GM12878 (cell line): ENCODE results near the gene ZBTB3. TPM values are rescaled to one million over a fixed set of nuclear protein-coding genes. Genes with fewer than 3 reads are reported as not detected.

Source experiments
- ATAC-seq: fragments of 200-7000 bp; cut with Tn5 transposase; 3 replicates; pipeline ENCODE4 v1.9.1; 2020; ENCODE audit warnings: mild to moderate bottlenecking, moderate library complexity
- BruUV-seq: library from RNA; stranded (reverse); fragments of 400-500 nt; replicated peaks from 2 replicates; lab custom pipeline; 2021; lab: Mats Ljungman, UMichigan
- CTCF ChIA-PET: fragments of 300-600 bp; sonication (Branson Sonifier 250); formaldehyde crosslinking; extraction: SDS; loops from one replicate; lab custom pipeline; 2021; ENCODE audit warnings: inconsistent platforms; lab: Yijun Ruan, JAX
- POLR2A ChIA-PET: fragments of 350-600 bp; formaldehyde crosslinking; extraction: SDS; loops from one replicate; lab custom pipeline; 2021; ENCODE audit warnings: inconsistent platforms; lab: Charles Lee
- RAD21 ChIA-PET: fragments of 300-600 bp; sonication (Branson Sonifier 250); formaldehyde crosslinking; loops from one replicate; lab custom pipeline; 2023; ENCODE audit warnings: antibody characterized with exemption; ENCODE audit not compliant: unreplicated experiment; lab: Charles Lee
- SMC1A ChIA-PET: fragments of 300-600 bp; sonication (Branson Sonifier 250); formaldehyde crosslinking; loops from one replicate; lab custom pipeline; 2023; ENCODE audit not compliant: unreplicated experiment, uncharacterized antibody; lab: Charles Lee
- DNase-seq: peaks from one replicate; pipeline ENCODE4 v3.0.0-alpha.2; 2011; ENCODE audit warnings: low read depth, low spot score
- FAIRE-seq: peaks from 3 replicates; lab custom pipeline; 2011; peaks lifted over from hg19 to GRCh38; lab: Jason Lieb, UNC
- H2AFZ ChIP-seq: 2 replicates; pipeline ENCODE4 v1.6.0; 2011; ENCODE audit warnings: low read depth, low read length, control low read depth; ENCODE audit not compliant: control insufficient read depth
- H3K27ac ChIP-seq: 2 replicates; pipeline ENCODE4 v1.5.1; 2011; ENCODE audit warnings: control low read depth; ENCODE audit not compliant: control insufficient read depth, insufficient read depth
- H3K27me3 ChIP-seq, 2 experiments: replicated peaks in 1 of 2; 2 replicates each; pipeline versions ENCODE4 v1.6.0 to v1.6.1; 2011; ENCODE audit warnings: low read length in 1 of 2; ENCODE audit not compliant: control insufficient read depth in 2 of 2, insufficient read depth in 2 of 2
- H3K36me3 ChIP-seq, 2 experiments: 2 replicates each; pipeline ENCODE4 v1.5.1; 2011; ENCODE audit warnings: low read length in 1 of 2; ENCODE audit not compliant: control insufficient read depth in 2 of 2, insufficient read depth in 2 of 2
- H3K4me1 ChIP-seq: 2 replicates; pipeline ENCODE4 v1.6.1; 2011; ENCODE audit warnings: mild to moderate bottlenecking, low read length, moderate library complexity, mixed read lengths; ENCODE audit not compliant: control insufficient read depth, insufficient read depth
- H3K4me2 ChIP-seq: 2 replicates; pipeline ENCODE4 v1.6.0; 2011; ENCODE audit warnings: control low read depth; ENCODE audit not compliant: control insufficient read depth, insufficient read depth
- H3K4me3 ChIP-seq: fragments of 200-600 bp; sonication (generic); 2 replicates; pipeline ENCODE4 v1.5.1; 2016
- H3K79me2 ChIP-seq: 2 replicates; pipeline ENCODE4 v1.6.0; 2011; ENCODE audit warnings: low read length; ENCODE audit not compliant: control insufficient read depth, insufficient read depth
- H3K9ac ChIP-seq: 2 replicates; pipeline ENCODE4 v1.8.0; 2011; ENCODE audit warnings: low read length, control low read depth, mixed read lengths; ENCODE audit not compliant: control insufficient read depth, insufficient read depth
- H3K9me3 ChIP-seq: replicated peaks from 3 replicates; pipeline ENCODE4 v1.5.1; 2011; ENCODE audit warnings: mild to moderate bottlenecking, low read length; ENCODE audit not compliant: control insufficient read depth, insufficient read depth
- H4K20me1 ChIP-seq: 2 replicates; pipeline ENCODE4 v1.6.0; 2011; ENCODE audit not compliant: control insufficient read depth, insufficient read depth
- BACH1 ChIP-seq: fragments of 450-650 bp; IDR thresholded peaks from 2 replicates; pipeline ENCODE4 v1.6.1; 2017; ENCODE audit warnings: mild to moderate bottlenecking, borderline replicate concordance
- BRCA1 ChIP-seq: IDR thresholded peaks from 2 replicates; pipeline ENCODE4 v1.6.1; 2011; ENCODE audit warnings: low read depth, low read length, improper control_type of control experiment
- DPF2 ChIP-seq: fragments of 450-650 bp; IDR thresholded peaks from 2 replicates; pipeline ENCODE4 v1.6.1; 2017; ENCODE audit warnings: mild to moderate bottlenecking
- GATAD2B ChIP-seq: fragments of 450-650 bp; conservative IDR thresholded peaks from 2 replicates; pipeline ENCODE4 v1.6.1; 2017; ENCODE audit warnings: low read depth, mild to moderate bottlenecking, moderate library complexity
- LARP7 ChIP-seq: fragments of 450-650 bp; IDR thresholded peaks from 2 replicates; pipeline ENCODE4 v1.6.1; 2017; ENCODE audit warnings: mild to moderate bottlenecking
- NFXL1 ChIP-seq: fragments of 450-650 bp; IDR thresholded peaks from 2 replicates; pipeline ENCODE4 v1.6.1; 2017; ENCODE audit warnings: antibody characterized with exemption, mild to moderate bottlenecking, borderline replicate concordance
- NR2F1 ChIP-seq: fragments of 450-650 bp; conservative IDR thresholded peaks from 2 replicates; pipeline ENCODE4 v1.6.1; 2017; ENCODE audit warnings: mild to moderate bottlenecking
- RUNX3 ChIP-seq: IDR thresholded peaks from 2 replicates; pipeline ENCODE4 v1.6.1; 2012; ENCODE audit warnings: low read length, inconsistent platforms
- SIN3A ChIP-seq: IDR thresholded peaks from 2 replicates; pipeline ENCODE4 v1.6.1; 2012; ENCODE audit warnings: low read depth, low read length, improper control_type of control experiment
- SMARCA5 ChIP-seq: fragments of 450-650 bp; IDR thresholded peaks from 2 replicates; pipeline ENCODE4 v1.6.1; 2017; ENCODE audit warnings: mild to moderate bottlenecking
- STAT1 ChIP-seq: fragments of 450-650 bp; conservative IDR thresholded peaks from 2 replicates; pipeline ENCODE4 v1.6.1; 2014; ENCODE audit warnings: antibody characterized with exemption, mild to moderate bottlenecking
- TAF1 ChIP-seq: IDR thresholded peaks from 2 replicates; pipeline ENCODE4 v1.6.1; 2011; ENCODE audit warnings: mild to moderate bottlenecking, low read depth, low read length, borderline replicate concordance
- ZNF217 ChIP-seq: fragments of 450-650 bp; IDR thresholded peaks from 2 replicates; pipeline ENCODE4 v1.6.1; 2017; ENCODE audit warnings: antibody characterized with exemption, mild to moderate bottlenecking
- ZNF384 ChIP-seq: IDR thresholded peaks from 2 replicates; pipeline ENCODE4 v1.6.1; 2012; ENCODE audit warnings: low read depth, mild to moderate bottlenecking, low read length, improper control_type of control experiment, borderline replicate concordance
- WGBS: methylation state at CpG from one replicate; pipeline ENCODE4 v1.1.6; 2016; ENCODE audit warnings: low lambda C conversion rate; ENCODE audit not compliant: insufficient replicate concordance, insufficient coverage; ENCODE audit errors: missing lambda C conversion rate; 5-methylcytosine and 5-hydroxymethylcytosine counted together
- in situ Hi-C: fragments of 300-500 bp; cut with MboI; formaldehyde crosslinking; loops from 9 replicates; pipeline ENCODE4 v1.14.3; 2018; ENCODE audit warnings: mixed read lengths
- intact Hi-C: fragments of 100-400 bp; cut with micrococcal nuclease; formaldehyde crosslinking; loops from one replicate; pipeline ENCODE4 v1.14.2; 2022; ENCODE audit not compliant: unreplicated experiment
- polyA plus RNA-seq, 11 experiments: library from polyadenylated mRNA; depleted of rRNA in 4 of 11; unstranded in 6 of 11; stranded (reverse) in 5 of 11; fragments of >200 nt; fragmentation: Nextera tagmentation in 4 of 11; fragmentation: Illumina TruSeq in 1 of 11; extraction: Ambion mirVana in 4 of 11; extraction: Trizol in 1 of 11; gene quantifications; 1 replicate in 1 of 11; 2 replicates in 10 of 11; pipeline versions ENCODE4 v1.2.1 to v1.2.3, GENCODE V29; 2011 to 2016; ENCODE audit warnings: inconsistent platforms in 2 of 11, missing spikeins in 2 of 11, low read depth in 1 of 11
- total RNA-seq, 4 experiments: library from RNA; depleted of rRNA in 3 of 4; stranded (reverse); fragments of >200 nt in 3 of 4; fragmentation: Illumina TruSeq in 1 of 4; extraction: Trizol in 1 of 4; gene quantifications; 2 replicates each; pipeline versions ENCODE4 v1.2.1 to v1.2.3, GENCODE V29; 2013 to 2021
- TF ChIP-seq, protein P1 (sequence below): IDR thresholded peaks from 2 replicates; pipeline ENCODE4 v1.6.1; 2011; ENCODE audit warnings: low read depth, low read length, improper control_type of control experiment, borderline replicate concordance
- TF ChIP-seq, protein P2 (sequence below): fragments of 450-650 bp; conservative IDR thresholded peaks from 2 replicates; pipeline ENCODE4 v1.6.1; 2017; ENCODE audit warnings: mild to moderate bottlenecking, moderate library complexity
- TF ChIP-seq, protein P3 (sequence below): IDR thresholded peaks from 2 replicates; pipeline ENCODE4 v1.6.1; 2011; ENCODE audit warnings: mild to moderate bottlenecking, low read depth, low read length, moderate library complexity; ENCODE audit not compliant: insufficient replicate concordance

Gene ZBTB3
- total and polyA plus RNA-seq, 10 of the 15 experiments (the other 5 are each of a cell fraction or from before 2014, with no cell fraction given): 1.4 to 7.7 (median 4.8) TPM

DNA sequence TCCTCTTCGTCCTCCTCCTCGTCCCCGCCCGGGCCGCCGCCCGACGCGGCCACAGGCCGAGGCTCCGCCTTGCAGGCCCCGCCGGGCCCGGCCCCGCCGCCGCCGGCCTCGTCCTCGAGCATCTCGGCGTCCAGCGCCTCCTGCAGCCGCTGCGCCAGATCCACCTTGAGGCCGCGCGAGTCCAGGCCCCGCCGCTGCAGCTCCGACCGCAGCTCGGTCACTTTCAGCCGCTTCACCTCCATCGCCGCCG lies 27.1 kb downstream of the ZBTB3 start:
- TF ChIP-seq ZNF217 (0 out of 2 replicates have a peak, but pooled peaks have one; percentile 67), SMARCA5 (peak; percentile 85; the same call in 1 of the 2 replicates), BRCA1 (no peak), SIN3A (no peak), RUNX3 (peak; percentile 67), BACH1 (no peak; the same call in 1 of the 2 replicates), LARP7 (peak; percentile 97; the same call in 1 of the 2 replicates), GATAD2B (peak; percentile 94; the same call in 1 of the 2 replicates), DPF2 (peak; percentile 86), STAT1 (no peak), NFXL1 (peak; percentile 98), NR2F1 (peak; percentile 64; the same call in 1 of the 2 replicates), ZNF384 (0 out of 2 replicates have a peak, but pooled peaks have one; percentile 7), TAF1 (0 out of 2 replicates have a peak, but pooled peaks have one; percentile 85)
- TF ChIP-seq, protein P1, sequence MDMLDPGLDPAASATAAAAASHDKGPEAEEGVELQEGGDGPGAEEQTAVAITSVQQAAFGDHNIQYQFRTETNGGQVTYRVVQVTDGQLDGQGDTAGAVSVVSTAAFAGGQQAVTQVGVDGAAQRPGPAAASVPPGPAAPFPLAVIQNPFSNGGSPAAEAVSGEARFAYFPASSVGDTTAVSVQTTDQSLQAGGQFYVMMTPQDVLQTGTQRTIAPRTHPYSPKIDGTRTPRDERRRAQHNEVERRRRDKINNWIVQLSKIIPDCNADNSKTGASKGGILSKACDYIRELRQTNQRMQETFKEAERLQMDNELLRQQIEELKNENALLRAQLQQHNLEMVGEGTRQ: no peak
- TF ChIP-seq, protein P2, sequence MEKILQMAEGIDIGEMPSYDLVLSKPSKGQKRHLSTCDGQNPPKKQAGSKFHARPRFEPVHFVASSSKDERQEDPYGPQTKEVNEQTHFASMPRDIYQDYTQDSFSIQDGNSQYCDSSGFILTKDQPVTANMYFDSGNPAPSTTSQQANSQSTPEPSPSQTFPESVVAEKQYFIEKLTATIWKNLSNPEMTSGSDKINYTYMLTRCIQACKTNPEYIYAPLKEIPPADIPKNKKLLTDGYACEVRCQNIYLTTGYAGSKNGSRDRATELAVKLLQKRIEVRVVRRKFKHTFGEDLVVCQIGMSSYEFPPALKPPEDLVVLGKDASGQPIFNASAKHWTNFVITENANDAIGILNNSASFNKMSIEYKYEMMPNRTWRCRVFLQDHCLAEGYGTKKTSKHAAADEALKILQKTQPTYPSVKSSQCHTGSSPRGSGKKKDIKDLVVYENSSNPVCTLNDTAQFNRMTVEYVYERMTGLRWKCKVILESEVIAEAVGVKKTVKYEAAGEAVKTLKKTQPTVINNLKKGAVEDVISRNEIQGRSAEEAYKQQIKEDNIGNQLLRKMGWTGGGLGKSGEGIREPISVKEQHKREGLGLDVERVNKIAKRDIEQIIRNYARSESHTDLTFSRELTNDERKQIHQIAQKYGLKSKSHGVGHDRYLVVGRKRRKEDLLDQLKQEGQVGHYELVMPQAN: 0 out of 2 replicates have a peak, but pooled peaks have one; percentile 75
- TF ChIP-seq, protein P3, sequence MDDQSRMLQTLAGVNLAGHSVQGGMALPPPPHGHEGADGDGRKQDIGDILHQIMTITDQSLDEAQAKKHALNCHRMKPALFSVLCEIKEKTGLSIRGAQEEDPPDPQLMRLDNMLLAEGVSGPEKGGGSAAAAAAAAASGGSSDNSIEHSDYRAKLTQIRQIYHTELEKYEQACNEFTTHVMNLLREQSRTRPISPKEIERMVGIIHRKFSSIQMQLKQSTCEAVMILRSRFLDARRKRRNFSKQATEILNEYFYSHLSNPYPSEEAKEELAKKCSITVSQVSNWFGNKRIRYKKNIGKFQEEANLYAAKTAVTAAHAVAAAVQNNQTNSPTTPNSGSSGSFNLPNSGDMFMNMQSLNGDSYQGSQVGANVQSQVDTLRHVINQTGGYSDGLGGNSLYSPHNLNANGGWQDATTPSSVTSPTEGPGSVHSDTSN: peak; percentile 41
- H3K79me2 ChIP-seq: peaks cover 79% of the 10 kb centered on the region
- ATAC-seq (peak; percentile 15), DNase-seq (no peak), FAIRE-seq (no peak)
- in situ Hi-C loops (no loop called here), intact Hi-C loops (loop anchor here (1.0 to 5.0 kb wide), 6 partner anchors 18 to 129 kb away; partner anchors contain the start of genes MTA2, NXF1, TAF6L and ZBTB3)
- H3K27me3 ChIP-seq: no peaks in the 10 kb centered on the region
- H3K9ac ChIP-seq: peak overlapping the region; percentile 91
- H3K4me3 ChIP-seq: peak overlapping the region; percentile 100
- ChIA-PET SMC1A (interaction anchor here (1.0 to 4.8 kb wide), 13 partner anchors 8 to 154 kb away, joined by 3 to 27 read pairs (median 5); partner anchors contain the start of genes BSCL2, C11orf98, CSKMT and GANAB), POLR2A (interaction anchor here (0.5 to 6.8 kb wide), 31 partner anchors 12 to 1481 kb away, joined by 3 to 79 read pairs (median 8); partner anchors contain the start of genes BSCL2, C11orf98, CSKMT and EEF1G), CTCF (interaction anchor here (0.9 to 5.4 kb wide), 11 partner anchors 17 to 158 kb away, joined by 3 to 34 read pairs (median 6); partner anchors contain the start of genes BSCL2, C11orf98, CSKMT and TAF6L), RAD21 (interaction anchor here (1.0 to 5.2 kb wide), 16 partner anchors 17 to 302 kb away, joined by 3 to 44 read pairs (median 6); partner anchors contain the start of genes C11orf98, CSKMT, POLR2G and TAF6L)
- no peak overlapping the region; the same call in 1 of the 2 replicates for H2AFZ ChIP-seq
- peak overlapping the region; percentile 38; the same call in 1 of the 2 replicates for H3K4me2 ChIP-seq
- BruUV-seq: no TSS peak
- no peaks in the 10 kb centered on the region; the same call in 1 of the 2 replicates for H3K4me1 ChIP-seq
- H3K9me3 ChIP-seq: no peaks in the 10 kb centered on the region; the same call in 2 of the 3 replicates
- peaks cover 11% of the 10 kb centered on the region; the same call in 1 of the 2 replicates for H4K20me1 ChIP-seq
- WGBS: 0% methylated on average over 11 of the region's 37 CpGs
- H3K27ac ChIP-seq: peak overlapping the region; percentile 94
- H3K36me3 ChIP-seq: peaks cover 9 to 28% of the 10 kb centered on the region in 2 experiments
